Colonic mucosa (tissue), 4 donors: ENCODE data around the gene THOP1. TPM values are rescaled to one million over a fixed set of nuclear protein-coding genes. Genes with fewer than 3 reads are reported as not detected.

Source experiments
- DNase-seq: peaks from one replicate; pipeline ENCODE4 v3.0.0-alpha.2; 2020
- H3K27ac ChIP-seq: fragments of 200-600 bp; one replicate; pipeline ENCODE4 v1.8.0; 2021
- H3K27me3 ChIP-seq: fragments of 200-600 bp; one replicate; pipeline ENCODE4 v1.8.0; 2021
- H3K36me3 ChIP-seq: fragments of 200-600 bp; one replicate; pipeline ENCODE4 v1.8.0; 2021
- H3K4me1 ChIP-seq: fragments of 200-600 bp; one replicate; pipeline ENCODE4 v1.8.0; 2021; ENCODE audit warnings: mild to moderate bottlenecking
- H3K4me3 ChIP-seq: fragments of 200-600 bp; one replicate; pipeline ENCODE4 v1.8.0; 2021
- H3K9ac ChIP-seq, 2 donors: one replicate each; pipeline ENCODE4 v1.7.0; 2013; ENCODE audit warnings: control low read depth in 2 of 2, low read depth in 2 of 2, low read length in 2 of 2
- H3K9me3 ChIP-seq: fragments of 200-600 bp; one replicate; pipeline ENCODE4 v1.8.0; 2021
- CTCF ChIP-seq: fragments of 200-600 bp; IDR thresholded peaks from one replicate; pipeline ENCODE4 v1.8.0; 2022; ENCODE audit warnings: antibody characterized with exemption, mild to moderate bottlenecking
- intact Hi-C: fragments of 100-400 bp; cut with DNase I; formaldehyde crosslinking; loops from one replicate; pipeline ENCODE4 v1.14.1; 2022
- total RNA-seq, 2 donors: library from RNA; stranded (reverse); fragmentation: NEBNext Ultra II Directional in 1 of 2; extraction: Animal tissue kit (Norgen Biotek cat#: 25700) in 1 of 2; gene quantifications; one replicate each; pipeline ENCODE4 v1.2.1, GENCODE V29; 2021
- donor health status: healthy.
- donor health status: DM: no; HTN: no; CAD: no.
- donor health status: DM: no; HTN: no; CAD: no.

THOP1 gene
- total RNA-seq, 2 donors from 2014 or later = 45.5 to 139 TPM

DNA sequence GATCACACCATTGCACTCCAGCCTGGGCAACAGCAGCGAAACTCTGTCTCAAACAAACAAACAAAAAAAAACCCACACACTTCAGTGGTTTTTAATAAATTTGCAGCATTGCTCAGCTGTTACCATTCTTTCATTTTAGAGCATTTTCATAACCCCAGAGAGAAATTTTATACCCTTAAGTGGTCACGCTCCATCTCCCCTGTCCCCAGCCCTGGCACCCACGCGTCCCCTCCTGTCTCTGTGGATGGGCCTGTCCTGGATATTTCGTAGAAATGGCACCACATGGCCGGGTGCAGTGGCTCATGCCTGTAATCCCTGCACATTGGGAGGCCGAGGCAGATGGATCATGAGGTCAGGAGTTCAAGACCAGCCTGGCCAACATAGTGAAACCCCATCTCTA lies 7.8 kb downstream of the THOP1 start:
- Histone ChIP-seq H3K27ac (no peak overlapping the region), H3K4me3 (no peak overlapping the region), H3K4me1 (no peaks in the 10 kb centered on the region), H3K36me3 (no peaks in the 10 kb centered on the region), H3K27me3 (no peaks in the 10 kb centered on the region), H3K9ac (no peak overlapping the region), H3K9me3 (no peaks in the 10 kb centered on the region)
- no peak for DNase-seq
- TF ChIP-seq CTCF = no peak
- intact Hi-C loops = no loop called here

GRCh38 chr19:2793577-2793976 lies 8.3 kb downstream of the THOP1 start:
- Histone ChIP-seq H3K9ac (no peak overlapping the region), H3K4me1 (no peaks in the 10 kb centered on the region), H3K36me3 (no peaks in the 10 kb centered on the region), H3K4me3 (no peak overlapping the region), H3K27ac (no peak overlapping the region), H3K27me3 (no peaks in the 10 kb centered on the region), H3K9me3 (no peaks in the 10 kb centered on the region)
- TF ChIP-seq CTCF = no peak
- intact Hi-C loops = no loop called here
- no peak for DNase-seq

- Histone ChIP-seq H3K4me3 (no peak overlapping the region), H3K4me1 (no peaks in the 10 kb centered on the region), H3K27me3 (no peaks in the 10 kb centered on the region), H3K36me3 (no peaks in the 10 kb centered on the region), H3K27ac (no peak overlapping the region), H3K9me3 (no peaks in the 10 kb centered on the region), H3K9ac (no peak overlapping the region)
- intact Hi-C loops = no loop called here
- DNase-seq = no peak
- no peak for TF ChIP-seq CTCF
Measured at GRCh38 chr19:2795827-2796658, 10.7 kb downstream of the THOP1 start.

DNA sequence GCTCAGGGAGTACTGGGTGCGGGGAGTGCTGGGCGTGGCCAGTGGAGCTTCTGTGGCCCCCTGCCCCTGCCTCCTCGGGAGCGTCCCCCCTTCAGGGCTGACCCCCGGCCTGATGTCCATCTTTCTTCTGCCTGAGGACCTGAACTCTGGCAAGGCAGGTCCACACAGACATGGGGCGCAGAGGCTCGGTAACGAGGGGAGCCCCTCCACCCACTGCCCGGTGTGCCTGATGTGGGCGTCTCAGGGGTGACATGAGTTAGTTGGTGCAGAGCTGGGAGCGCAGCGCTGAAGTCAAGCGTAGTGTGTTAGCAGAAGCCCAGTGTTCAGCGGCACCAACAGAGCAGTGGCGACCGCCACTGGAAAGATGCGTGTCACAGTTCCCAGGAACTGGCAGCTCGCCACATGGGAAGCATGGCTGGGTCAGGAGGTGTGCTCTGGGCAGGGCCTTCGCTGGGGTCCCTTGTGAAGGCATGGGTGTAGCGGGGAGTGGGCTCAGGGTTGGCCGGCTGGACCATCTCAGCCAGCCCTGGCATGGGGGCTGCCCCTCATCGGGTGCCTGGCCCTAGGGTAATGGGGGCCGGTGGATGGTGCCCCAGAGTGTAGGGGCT lies 11.5 kb downstream of the THOP1 start:
- no peak overlapping the region for H3K27ac ChIP-seq

DNA sequence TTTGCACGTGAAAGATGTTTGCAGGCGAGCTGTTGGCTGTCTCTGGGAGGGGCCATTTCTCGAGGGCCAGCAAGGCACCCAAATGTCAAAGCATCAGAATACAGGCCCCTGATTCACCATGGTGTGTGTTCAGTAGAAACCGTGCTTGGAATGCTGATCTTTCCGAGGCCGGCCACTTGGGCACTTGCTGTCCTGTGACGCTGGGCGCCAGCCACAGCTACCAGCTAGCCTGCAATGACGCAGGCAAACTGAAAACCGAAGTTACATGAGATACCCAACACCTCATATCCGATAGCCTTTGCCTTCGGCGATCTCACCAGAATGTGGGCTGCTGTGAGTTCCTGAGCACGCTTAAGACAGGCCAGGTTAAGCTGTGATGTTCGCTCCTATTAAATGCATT lies 12.0 kb downstream of the THOP1 start:
- Histone ChIP-seq H3K4me1 (no peaks in the 10 kb centered on the region), H3K9me3 (no peaks in the 10 kb centered on the region), H3K4me3 (no peak overlapping the region), H3K27ac (no peak overlapping the region), H3K27me3 (no peaks in the 10 kb centered on the region), H3K9ac (no peak overlapping the region), H3K36me3 (no peaks in the 10 kb centered on the region)
- intact Hi-C loops = no loop called here
- no peak for DNase-seq
- no peak for TF ChIP-seq CTCF

More for the DNA sequence above, 11.5 kb downstream of the THOP1 start:
- TF ChIP-seq CTCF = no peak
- H3K27me3 ChIP-seq = no peaks in the 10 kb centered on the region
- H3K9ac ChIP-seq = no peak overlapping the region
- intact Hi-C loops = no loop called here
- H3K4me1 ChIP-seq = no peaks in the 10 kb centered on the region
- H3K36me3 ChIP-seq = no peaks in the 10 kb centered on the region
- H3K9me3 ChIP-seq = no peaks in the 10 kb centered on the region
- H3K4me3 ChIP-seq = no peak overlapping the region
- DNase-seq = no peak
